Panc1 (cell line): ENCODE results near the gene AUP1.

Experiments
- POLR2AphosphoS5 ChIP-seq: IDR thresholded peaks from 2 replicates; pipeline ENCODE4 v1.6.1; 2012; ENCODE audit warnings: mild to moderate bottlenecking, low read depth, low read length, moderate library complexity
- SIN3A ChIP-seq: IDR thresholded peaks from 2 replicates; pipeline ENCODE4 v1.6.1; 2012; ENCODE audit warnings: low read depth, mild to moderate bottlenecking, low read length, moderate library complexity, borderline replicate concordance; ENCODE audit not compliant: insufficient read depth
- TF ChIP-seq, protein P1 (sequence below): fragments of 450-650 bp; IDR thresholded peaks from 2 replicates; pipeline ENCODE4 v1.5.1; 2017; ENCODE audit warnings: mild to moderate bottlenecking
- TF ChIP-seq, protein P2 (sequence below), 2 experiments: IDR thresholded peaks; 2 replicates each; pipeline ENCODE4 v1.6.1; 2011 to 2012; ENCODE audit warnings: low read depth in 2 of 2, control low read depth in 1 of 2, low read length in 1 of 2, mild to moderate bottlenecking in 1 of 2, moderate library complexity in 1 of 2; ENCODE audit not compliant: insufficient read depth in 1 of 2

DNA sequence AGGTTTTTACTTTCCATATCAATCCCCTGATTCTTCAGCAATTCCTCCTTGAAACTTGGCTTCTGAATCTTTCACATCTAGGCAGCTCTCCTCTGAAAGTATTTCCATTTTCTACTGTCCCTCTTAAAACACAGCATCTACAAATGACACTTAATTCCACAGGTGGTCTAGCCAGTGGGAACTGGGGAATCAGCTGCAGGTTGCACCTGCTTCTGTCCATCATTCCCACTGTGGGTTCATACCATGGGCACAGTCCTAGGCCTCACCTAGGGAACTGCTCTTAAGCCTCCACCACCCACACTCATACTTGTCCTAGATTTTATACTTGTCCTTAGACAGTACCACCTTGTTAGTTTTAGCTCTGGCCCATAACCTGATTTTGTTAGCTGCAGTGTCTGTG is 22.0 kb upstream of the AUP1 start:
- TF ChIP-seq, protein P1, sequence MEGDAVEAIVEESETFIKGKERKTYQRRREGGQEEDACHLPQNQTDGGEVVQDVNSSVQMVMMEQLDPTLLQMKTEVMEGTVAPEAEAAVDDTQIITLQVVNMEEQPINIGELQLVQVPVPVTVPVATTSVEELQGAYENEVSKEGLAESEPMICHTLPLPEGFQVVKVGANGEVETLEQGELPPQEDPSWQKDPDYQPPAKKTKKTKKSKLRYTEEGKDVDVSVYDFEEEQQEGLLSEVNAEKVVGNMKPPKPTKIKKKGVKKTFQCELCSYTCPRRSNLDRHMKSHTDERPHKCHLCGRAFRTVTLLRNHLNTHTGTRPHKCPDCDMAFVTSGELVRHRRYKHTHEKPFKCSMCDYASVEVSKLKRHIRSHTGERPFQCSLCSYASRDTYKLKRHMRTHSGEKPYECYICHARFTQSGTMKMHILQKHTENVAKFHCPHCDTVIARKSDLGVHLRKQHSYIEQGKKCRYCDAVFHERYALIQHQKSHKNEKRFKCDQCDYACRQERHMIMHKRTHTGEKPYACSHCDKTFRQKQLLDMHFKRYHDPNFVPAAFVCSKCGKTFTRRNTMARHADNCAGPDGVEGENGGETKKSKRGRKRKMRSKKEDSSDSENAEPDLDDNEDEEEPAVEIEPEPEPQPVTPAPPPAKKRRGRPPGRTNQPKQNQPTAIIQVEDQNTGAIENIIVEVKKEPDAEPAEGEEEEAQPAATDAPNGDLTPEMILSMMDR: no peak
- TF ChIP-seq, protein P2, sequence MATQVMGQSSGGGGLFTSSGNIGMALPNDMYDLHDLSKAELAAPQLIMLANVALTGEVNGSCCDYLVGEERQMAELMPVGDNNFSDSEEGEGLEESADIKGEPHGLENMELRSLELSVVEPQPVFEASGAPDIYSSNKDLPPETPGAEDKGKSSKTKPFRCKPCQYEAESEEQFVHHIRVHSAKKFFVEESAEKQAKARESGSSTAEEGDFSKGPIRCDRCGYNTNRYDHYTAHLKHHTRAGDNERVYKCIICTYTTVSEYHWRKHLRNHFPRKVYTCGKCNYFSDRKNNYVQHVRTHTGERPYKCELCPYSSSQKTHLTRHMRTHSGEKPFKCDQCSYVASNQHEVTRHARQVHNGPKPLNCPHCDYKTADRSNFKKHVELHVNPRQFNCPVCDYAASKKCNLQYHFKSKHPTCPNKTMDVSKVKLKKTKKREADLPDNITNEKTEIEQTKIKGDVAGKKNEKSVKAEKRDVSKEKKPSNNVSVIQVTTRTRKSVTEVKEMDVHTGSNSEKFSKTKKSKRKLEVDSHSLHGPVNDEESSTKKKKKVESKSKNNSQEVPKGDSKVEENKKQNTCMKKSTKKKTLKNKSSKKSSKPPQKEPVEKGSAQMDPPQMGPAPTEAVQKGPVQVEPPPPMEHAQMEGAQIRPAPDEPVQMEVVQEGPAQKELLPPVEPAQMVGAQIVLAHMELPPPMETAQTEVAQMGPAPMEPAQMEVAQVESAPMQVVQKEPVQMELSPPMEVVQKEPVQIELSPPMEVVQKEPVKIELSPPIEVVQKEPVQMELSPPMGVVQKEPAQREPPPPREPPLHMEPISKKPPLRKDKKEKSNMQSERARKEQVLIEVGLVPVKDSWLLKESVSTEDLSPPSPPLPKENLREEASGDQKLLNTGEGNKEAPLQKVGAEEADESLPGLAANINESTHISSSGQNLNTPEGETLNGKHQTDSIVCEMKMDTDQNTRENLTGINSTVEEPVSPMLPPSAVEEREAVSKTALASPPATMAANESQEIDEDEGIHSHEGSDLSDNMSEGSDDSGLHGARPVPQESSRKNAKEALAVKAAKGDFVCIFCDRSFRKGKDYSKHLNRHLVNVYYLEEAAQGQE (IDR thresholded peaks at IDR 0.05; ENCODE audit: insufficient read depth in 1 of 2, low read depth in 2 of 2, low read length in 1 of 2): no peak
- no peak for TF ChIP-seq POLR2AphosphoS5
- TF ChIP-seq SIN3A: no peak
